GM19035 (cell line): ENCODE results near the gene MYO7A.

ENCODE experiments used
- ATAC-seq: cut with Tn5 transposase; IDR thresholded peaks from one replicate; pipeline ENCODE4 v1.9.1; 2021; ENCODE audit not compliant: unreplicated experiment

MYO7A gene

GRCh38 chr11:77159219-77159936, 31.3 kb downstream of the MYO7A start:
- no peak for ATAC-seq

GRCh38 chr11:77159937-77160495, 32.0 kb downstream of the MYO7A start:
- ATAC-seq = no peak

GRCh38 chr11:77163271-77163670, 35.2 kb downstream of the MYO7A start:
- ATAC-seq = no peak

GRCh38 chr11:77165066-77165465, 37.0 kb downstream of the MYO7A start:
- ATAC-seq = no peak

DNA sequence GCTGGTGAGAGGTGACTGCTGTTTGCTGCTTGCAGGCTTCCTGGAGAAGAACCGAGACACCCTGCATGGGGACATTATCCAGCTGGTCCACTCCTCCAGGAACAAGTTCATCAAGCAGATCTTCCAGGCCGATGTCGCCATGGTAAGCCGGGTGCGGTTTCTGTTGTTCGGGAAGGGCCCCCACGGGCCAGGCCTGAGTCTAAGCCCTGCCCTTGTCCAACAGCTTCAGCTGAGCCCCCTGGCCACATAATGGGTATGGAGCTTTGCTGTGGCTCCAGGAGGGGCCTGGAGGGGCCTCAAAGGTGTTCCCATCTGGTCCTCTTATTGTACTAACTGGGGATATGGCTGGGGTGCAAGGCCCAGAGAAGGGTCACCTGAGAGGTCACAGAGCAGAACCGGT, 38.0 kb downstream of the MYO7A start:
- ATAC-seq = no peak

- ATAC-seq = no peak
Observed at GRCh38 chr11:77167111-77167626, 39.1 kb downstream of the MYO7A start.

DNA sequence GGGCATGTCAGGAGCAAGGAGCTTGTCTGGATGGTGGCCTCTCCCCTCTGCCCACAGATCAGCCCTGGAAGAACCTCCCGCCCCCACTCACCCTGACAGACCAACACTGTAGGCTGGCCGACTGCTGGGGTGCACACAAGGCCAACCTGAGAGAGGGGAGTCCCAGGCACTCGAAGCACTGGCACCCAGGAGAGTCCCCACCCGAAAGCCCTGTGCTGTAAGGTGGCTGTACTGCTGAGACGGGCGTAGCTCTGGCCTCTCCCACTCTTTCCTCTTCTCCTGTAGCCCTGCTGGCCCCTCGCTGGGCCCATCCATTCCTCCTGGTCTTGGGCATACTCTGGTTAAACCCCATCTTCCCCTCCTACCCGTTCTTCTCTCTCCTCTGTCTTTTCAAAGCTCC, 39.7 kb downstream of the MYO7A start:
- ATAC-seq = no peak

GRCh38 chr11:77170107-77170506, 42.1 kb downstream of the MYO7A start:
- ATAC-seq = no peak

- no peak for ATAC-seq
Observed at GRCh38 chr11:77171254-77171653, 43.2 kb downstream of the MYO7A start.

GRCh38 chr11:77171885-77172665, 44.0 kb downstream of the MYO7A start:
- ATAC-seq = no peak

GRCh38 chr11:77172666-77172982, 44.6 kb downstream of the MYO7A start:
- ATAC-seq = no peak

DNA sequence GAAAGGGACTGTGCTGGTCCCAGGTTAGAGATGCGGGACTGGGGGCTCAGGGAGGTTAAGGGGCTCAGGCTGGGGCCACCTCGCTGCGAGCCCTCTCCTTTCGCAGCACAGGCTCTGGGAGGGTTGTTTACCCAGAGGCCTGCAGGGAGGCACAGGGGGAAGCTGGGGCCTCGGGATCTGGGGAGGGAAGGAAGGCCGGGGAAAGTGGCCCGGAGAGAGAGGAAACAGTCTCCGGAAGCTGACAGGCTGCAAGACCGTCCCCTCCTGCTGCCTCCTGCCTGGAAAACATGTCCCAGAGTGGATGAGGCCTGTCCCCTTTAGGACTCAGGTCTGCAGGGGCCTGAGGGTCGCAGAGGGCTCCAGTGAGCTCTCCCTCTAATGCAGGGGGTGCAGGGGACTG, 45.4 kb downstream of the MYO7A start:
- ATAC-seq = no peak

- no peak for ATAC-seq
Observed at GRCh38 chr11:77174559-77174958, 46.5 kb downstream of the MYO7A start.

DNA sequence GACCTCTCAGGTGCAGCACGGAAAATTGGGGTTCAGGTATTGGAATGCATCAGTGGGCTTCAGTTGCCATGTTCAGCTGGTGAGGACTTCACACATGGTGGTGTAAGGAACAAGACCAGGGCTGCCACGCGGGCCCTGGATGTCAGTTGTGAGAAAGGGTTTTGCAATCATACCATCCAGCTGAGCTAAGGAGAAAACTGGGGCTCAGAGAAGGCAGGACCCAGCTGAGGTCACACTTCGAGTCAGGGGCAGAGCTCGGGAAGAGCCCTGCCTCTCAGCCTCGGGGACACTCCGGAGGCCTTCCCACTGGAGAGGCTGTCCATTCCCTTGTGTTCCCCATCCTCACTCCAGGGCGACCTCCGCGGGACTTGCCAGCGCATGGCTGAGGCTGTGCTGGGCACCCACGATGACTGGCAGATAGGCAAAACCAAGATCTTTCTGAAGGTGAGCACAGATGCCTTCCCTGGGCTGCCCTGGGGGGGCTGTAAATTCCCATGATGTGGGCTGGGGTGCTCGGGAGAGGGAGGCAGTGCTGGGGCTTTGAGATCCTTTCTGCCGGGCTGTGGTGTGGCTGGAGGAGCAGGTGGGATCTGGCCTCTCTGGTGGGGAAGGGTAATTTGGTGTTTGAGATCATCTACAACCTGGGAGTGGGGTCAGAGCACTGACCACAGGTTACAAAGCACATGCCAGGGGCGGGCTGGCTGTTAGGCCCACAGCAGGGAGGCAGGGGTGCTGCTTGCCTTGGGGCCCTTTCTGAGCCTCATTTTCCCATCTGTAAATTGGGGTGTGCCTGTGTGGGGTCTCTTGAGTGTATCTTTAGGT, 47.2 kb downstream of the MYO7A start:
- no peak for ATAC-seq

DNA sequence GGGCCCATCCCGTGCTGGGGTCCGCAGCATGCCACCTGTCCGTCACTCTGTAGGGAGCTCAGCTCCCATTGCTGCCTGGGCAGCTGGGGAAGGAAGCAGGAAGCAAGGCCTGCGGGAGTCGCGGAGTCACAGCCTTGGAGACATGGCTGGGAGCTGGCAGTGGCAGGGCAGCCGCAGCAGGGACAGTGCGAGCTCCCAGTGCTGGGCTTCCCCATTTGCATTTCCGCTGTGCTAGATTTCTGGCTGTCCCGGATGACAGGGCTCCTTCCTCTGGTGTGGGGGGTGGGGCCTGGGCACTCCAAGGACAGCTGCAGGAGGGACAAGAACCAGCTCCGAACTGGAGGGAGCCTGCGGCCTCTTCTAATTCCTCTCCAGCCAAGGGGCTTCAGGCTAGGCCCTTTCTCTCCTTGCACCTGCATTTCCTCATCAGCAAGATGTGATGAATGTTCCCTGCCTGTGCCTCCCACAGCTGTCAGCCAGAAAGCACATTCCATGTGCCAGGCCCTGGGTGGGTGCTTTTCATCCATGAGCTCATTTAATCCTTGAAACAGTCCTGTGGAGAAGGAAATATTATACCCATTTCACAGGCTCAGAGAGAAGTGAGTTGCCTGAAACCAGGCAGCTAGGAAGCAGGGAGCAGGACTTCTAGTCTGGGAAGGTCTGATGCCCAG, 48.0 kb downstream of the MYO7A start:
- no peak for ATAC-seq

DNA sequence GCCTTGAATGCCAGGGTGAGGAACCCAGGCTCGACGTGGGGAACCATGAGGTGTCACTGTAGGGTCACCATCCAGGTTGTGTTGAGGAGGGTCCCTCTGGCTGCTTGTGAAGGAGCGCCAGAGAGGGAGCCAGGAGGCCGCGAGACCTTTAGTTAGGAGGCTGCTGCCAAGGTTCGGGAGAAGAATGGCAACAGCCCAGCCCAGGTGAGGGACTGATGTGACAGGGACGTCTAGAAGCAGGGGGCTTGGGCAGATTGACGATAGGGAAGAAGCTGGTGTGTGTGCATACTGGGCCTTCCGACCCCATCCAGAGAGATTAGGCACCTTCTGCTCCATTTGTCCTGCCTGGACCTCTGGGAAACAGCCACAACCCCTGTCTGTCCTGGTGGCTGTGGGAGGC, 49.0 kb downstream of the MYO7A start:
- ATAC-seq = no peak

GRCh38 chr11:77178150-77178549, 50.1 kb downstream of the MYO7A start:
- ATAC-seq = no peak

DNA sequence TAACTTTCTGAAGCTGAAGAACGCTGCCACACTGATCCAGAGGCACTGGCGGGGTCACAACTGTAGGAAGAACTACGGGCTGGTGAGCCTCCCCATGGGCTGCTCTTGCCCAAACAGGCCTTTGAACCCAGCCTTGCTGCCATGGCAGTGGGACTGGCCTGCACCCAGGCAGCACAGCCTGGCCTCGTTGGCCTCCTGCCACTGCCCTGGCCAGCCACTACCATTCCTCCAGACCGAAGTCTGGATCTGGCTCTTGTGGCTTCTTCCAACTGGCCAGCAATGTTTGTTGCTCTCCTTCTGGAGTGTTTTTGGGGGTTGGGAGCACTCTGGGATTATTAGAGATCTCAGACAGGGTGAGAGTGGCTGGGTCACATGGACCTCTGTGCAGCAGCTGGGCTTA, 51.0 kb downstream of the MYO7A start:
- no peak for ATAC-seq

- ATAC-seq = no peak
Observed at GRCh38 chr11:77179681-77180080, 51.6 kb downstream of the MYO7A start.

GRCh38 chr11:77180346-77180745, 52.3 kb downstream of the MYO7A start:
- no peak for ATAC-seq

GRCh38 chr11:77181226-77181625, 53.2 kb downstream of the MYO7A start:
- ATAC-seq = no peak
